Mucosa of stomach (tissue), 1 donor: ENCODE data around the gene ARHGEF1.

Source experiments
- H3K27me3 ChIP-seq: one replicate; pipeline ENCODE4 v1.7.0; 2013; ENCODE audit warnings: mild to moderate bottlenecking, low read length; ENCODE audit not compliant: control insufficient read depth, insufficient read depth
- H3K36me3 ChIP-seq: one replicate; pipeline ENCODE4 v1.7.0; 2013; ENCODE audit warnings: low read length; ENCODE audit not compliant: control insufficient read depth, insufficient read depth
- H3K4me1 ChIP-seq: one replicate; pipeline ENCODE4 v1.7.0; 2013; ENCODE audit warnings: mild to moderate bottlenecking, low read length; ENCODE audit not compliant: control insufficient read depth, insufficient read depth
- H3K4me3 ChIP-seq: one replicate; pipeline ENCODE4 v1.7.0; 2013; ENCODE audit warnings: low read length
- H3K9ac ChIP-seq: one replicate; pipeline ENCODE4 v1.7.0; 2013; ENCODE audit warnings: mild to moderate bottlenecking, low read length, moderate library complexity
- H3K9me3 ChIP-seq: one replicate; pipeline ENCODE4 v1.7.0; 2013; ENCODE audit warnings: mild to moderate bottlenecking, low read length, moderate library complexity; ENCODE audit not compliant: control insufficient read depth
- donor health status: Pancreatic carcinoma.

The ARHGEF1 gene

GRCh38 chr19:41877916-41878905, 4.8 kb upstream of the ARHGEF1 start:
- Histone ChIP-seq H3K9me3 (no peaks in the 10 kb centered on the region), H3K27me3 (peaks cover 3% of the 10 kb centered on the region), H3K4me1 (peaks cover 3% of the 10 kb centered on the region), H3K4me3 (no peak overlapping the region), H3K36me3 (no peaks in the 10 kb centered on the region), H3K9ac (no peak overlapping the region)

GRCh38 chr19:41879080-41879479, 3.9 kb upstream of the ARHGEF1 start:
- Histone ChIP-seq H3K9me3 (no peaks in the 10 kb centered on the region), H3K4me3 (no peak overlapping the region), H3K36me3 (no peaks in the 10 kb centered on the region), H3K9ac (no peak overlapping the region), H3K27me3 (peaks cover 3% of the 10 kb centered on the region), H3K4me1 (no peaks in the 10 kb centered on the region)

- peaks cover 3% of the 10 kb centered on the region for H3K27me3 ChIP-seq
- no peaks in the 10 kb centered on the region for H3K36me3 ChIP-seq
- no peak overlapping the region for H3K4me3 ChIP-seq
- no peaks in the 10 kb centered on the region for H3K9me3 ChIP-seq
- H3K4me1 ChIP-seq: peaks cover 2% of the 10 kb centered on the region
- no peak overlapping the region for H3K9ac ChIP-seq
Measured at GRCh38 chr19:41879670-41880328, 3.2 kb upstream of the ARHGEF1 start.

GRCh38 chr19:41880329-41880708, 2.7 kb upstream of the ARHGEF1 start:
- Histone ChIP-seq H3K36me3 (no peaks in the 10 kb centered on the region), H3K4me3 (no peak overlapping the region), H3K9ac (no peak overlapping the region), H3K9me3 (no peaks in the 10 kb centered on the region), H3K27me3 (peaks cover 3% of the 10 kb centered on the region), H3K4me1 (peaks cover 6% of the 10 kb centered on the region)

- no peaks in the 10 kb centered on the region for H3K36me3 ChIP-seq
- peak overlapping the region; percentile 71 for H3K9ac ChIP-seq
- H3K9me3 ChIP-seq: no peaks in the 10 kb centered on the region
- H3K27me3 ChIP-seq: no peaks in the 10 kb centered on the region
- peaks cover 36% of the 10 kb centered on the region for H3K4me1 ChIP-seq
- peak overlapping the region; percentile 58 for H3K4me3 ChIP-seq
Measured at GRCh38 chr19:41883463-41883820, 458 bp downstream of the ARHGEF1 start.

GRCh38 chr19:41883821-41884733, 1.1 kb downstream of the ARHGEF1 start:
- Histone ChIP-seq H3K27me3 (no peaks in the 10 kb centered on the region), H3K4me1 (peaks cover 40% of the 10 kb centered on the region), H3K36me3 (peaks cover 2% of the 10 kb centered on the region), H3K4me3 (peak overlapping the region; percentile 85), H3K9me3 (no peaks in the 10 kb centered on the region), H3K9ac (peak overlapping the region; percentile 95)

- Histone ChIP-seq H3K4me3 (peak overlapping the region; percentile 18), H3K27me3 (no peaks in the 10 kb centered on the region), H3K36me3 (peaks cover 8% of the 10 kb centered on the region), H3K9me3 (no peaks in the 10 kb centered on the region), H3K4me1 (peaks cover 41% of the 10 kb centered on the region), H3K9ac (peak overlapping the region; percentile 72)
Measured at GRCh38 chr19:41886761-41887710, 4.1 kb downstream of the ARHGEF1 start.

GRCh38 chr19:41887711-41888382, 4.9 kb downstream of the ARHGEF1 start:
- peak overlapping the region; percentile 72 for H3K9ac ChIP-seq
- H3K4me1 ChIP-seq: peaks cover 41% of the 10 kb centered on the region
- peaks cover 15% of the 10 kb centered on the region for H3K36me3 ChIP-seq
- H3K9me3 ChIP-seq: no peaks in the 10 kb centered on the region
- H3K4me3 ChIP-seq: peak overlapping the region; percentile 18
- H3K27me3 ChIP-seq: no peaks in the 10 kb centered on the region

- Histone ChIP-seq H3K9me3 (no peaks in the 10 kb centered on the region), H3K4me1 (peaks cover 41% of the 10 kb centered on the region), H3K36me3 (peaks cover 17% of the 10 kb centered on the region), H3K4me3 (no peak overlapping the region), H3K27me3 (no peaks in the 10 kb centered on the region), H3K9ac (no peak overlapping the region)
Measured at GRCh38 chr19:41888926-41889325, 5.9 kb downstream of the ARHGEF1 start.

GRCh38 chr19:41889896-41890295, 6.9 kb downstream of the ARHGEF1 start:
- no peaks in the 10 kb centered on the region for H3K27me3 ChIP-seq
- no peak overlapping the region for H3K4me3 ChIP-seq
- H3K9ac ChIP-seq: no peak overlapping the region
- H3K4me1 ChIP-seq: peaks cover 39% of the 10 kb centered on the region
- H3K9me3 ChIP-seq: no peaks in the 10 kb centered on the region
- H3K36me3 ChIP-seq: peaks cover 23% of the 10 kb centered on the region
